Activated CD8-positive, alpha-beta memory T cell treated with anti-CD3 and anti-CD28 coated beads for 1 hour (primary cell): ENCODE measurements around the gene GABRD.

Experiments used
- DNase-seq, 2 donors: peaks; one replicate each; pipeline ENCODE4 v3.0.0-alpha.2; 2020; ENCODE audit warnings: low read depth in 1 of 2; ENCODE audit errors: extremely low read depth in 1 of 2

Gene GABRD

DNA sequence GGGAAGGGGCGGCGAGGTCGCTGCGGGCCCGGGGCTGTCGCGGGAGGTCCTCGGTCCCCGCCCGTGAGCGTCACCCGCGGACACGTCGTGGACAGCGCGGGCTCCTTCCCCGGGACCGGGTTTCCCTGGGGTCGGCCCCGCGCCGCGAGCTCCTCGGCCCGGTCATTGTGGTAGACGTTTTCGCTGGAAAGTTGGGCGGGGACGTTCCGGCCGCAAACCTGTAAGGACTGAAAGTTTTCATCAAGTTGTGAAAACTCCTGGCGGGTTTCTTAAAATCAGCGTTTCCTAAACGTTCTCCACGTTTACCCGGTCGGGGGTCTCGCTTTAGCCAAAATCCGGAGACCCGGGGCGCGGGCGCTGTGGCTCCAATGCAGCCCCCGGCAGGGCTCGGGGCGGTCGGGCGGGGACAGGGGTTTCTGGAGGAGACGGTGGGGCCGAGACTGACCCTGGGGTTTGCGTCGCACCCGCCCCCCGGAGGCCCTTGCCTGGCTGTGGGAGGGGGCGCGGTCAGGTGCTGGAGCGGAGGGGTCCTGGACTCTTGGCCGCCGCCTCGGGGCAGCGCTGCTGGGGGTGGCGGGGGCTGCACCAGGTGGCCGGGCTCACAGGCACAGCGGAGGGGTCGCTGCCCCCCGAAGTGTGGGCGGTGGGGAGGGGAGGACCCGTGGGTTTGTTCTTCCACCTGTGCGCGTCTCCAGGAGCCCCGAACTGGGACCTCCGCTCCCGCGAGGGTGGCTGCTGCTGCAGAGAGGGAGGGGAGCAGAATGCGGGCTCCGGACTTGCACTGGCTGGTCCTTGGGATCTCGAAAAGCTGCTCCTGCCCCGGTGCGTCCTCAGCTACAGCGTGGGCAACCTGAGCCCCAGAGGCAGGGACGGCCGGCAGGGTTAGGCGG is 31.9 kb downstream of the GABRD start:
- DNase-seq: no peak

DNA sequence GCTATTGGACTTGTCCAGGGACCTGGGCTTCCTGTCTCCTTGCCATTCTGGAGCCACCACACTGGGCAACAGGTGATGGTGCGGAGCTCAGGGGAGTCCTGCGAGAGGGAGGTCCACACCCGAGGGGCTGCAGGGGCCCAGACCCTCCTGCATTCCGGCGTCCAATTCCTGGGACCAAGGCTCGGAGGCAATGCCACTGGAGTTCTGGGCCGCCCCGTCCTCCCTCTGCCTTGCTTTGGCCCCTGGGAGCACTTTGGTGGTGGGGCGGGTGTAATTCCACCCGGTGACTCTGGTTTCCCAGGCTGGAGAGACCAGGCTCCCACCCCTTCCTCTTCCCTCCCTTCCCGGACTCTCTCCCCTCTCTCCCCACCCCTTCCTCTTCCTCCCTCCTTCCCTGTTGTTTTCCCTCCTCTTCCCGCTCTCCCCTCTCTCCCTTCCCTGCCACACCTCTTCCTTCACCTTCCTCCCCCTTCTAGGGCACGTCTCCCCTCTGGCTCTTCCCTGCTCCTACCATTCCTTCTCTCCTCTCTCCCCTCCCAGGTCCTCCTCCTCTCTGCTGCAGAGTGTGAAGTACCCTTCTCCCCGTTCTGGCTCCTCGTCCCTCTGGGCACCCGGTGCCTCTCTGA is 33.0 kb downstream of the GABRD start:
- no peak for DNase-seq

DNA sequence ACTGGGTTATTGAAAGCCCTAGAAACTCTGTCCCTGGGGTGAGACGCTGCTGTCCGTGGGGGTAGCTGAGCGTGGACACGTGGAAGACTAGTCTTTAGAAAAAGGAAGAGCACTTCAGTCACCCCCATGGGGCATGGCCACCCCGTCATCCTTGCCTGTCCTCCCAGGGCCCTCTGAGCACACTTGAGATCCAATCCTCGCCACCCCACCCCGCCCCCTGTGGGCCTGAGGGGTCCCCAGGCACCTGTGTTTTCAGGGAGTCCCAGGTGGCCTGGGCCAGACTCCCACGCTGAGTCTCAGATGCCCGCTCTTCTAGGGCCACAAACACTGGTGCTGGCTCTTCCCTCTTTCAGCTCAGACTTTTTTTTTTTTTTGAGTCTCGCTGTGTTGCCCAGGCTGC is 33.6 kb downstream of the GABRD start:
- no peak for DNase-seq

DNA sequence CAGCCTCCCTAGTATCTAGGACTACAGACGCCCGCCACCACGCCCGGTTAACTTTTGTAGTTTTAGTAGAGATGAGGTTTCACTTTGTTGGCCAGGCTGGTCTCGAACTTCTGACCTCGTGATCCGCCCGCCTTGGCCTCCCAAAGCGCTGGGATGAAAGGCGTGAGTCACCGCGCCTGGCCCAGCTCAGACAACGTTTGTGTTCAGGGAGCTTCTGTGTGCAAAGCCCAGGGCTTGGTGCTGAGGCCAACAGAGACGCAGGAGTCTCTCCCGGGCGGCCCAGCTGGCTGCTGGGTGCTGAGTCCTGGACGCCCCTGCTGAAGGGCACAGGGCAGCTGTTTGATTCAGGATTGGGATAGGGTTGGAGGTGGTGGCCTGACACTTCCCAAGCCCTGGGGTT is 34.1 kb downstream of the GABRD start:
- DNase-seq: no peak

DNA sequence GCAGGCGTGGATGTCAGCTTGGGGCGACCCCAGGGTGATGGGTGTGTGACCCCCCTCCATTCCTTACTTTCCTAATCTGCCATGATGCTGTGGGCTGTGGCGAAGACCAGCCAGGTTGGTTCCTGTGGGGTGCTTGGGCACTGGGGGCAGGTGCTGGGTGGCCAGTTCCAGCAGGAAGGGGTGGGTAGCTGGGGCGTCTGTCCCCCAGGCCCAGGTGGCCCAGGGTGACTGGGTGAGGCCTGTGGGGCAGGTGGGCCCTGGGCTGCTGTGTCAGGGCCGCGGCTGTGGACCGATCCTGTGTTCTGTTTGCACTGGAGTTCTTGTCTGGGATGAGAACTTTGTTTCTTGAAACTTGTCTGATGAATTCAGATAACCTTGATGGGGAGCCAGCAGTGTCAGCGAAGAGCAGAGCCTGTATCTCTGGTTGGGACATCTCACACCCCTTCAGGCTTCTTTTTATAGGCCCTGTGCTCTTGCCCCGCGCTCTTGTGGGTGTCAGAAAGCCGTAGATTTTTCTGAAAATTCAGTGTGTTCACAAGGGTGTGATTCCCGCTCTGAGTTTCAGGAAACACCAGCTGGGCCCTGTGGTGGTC is 34.7 kb downstream of the GABRD start:
- DNase-seq: no peak

DNA sequence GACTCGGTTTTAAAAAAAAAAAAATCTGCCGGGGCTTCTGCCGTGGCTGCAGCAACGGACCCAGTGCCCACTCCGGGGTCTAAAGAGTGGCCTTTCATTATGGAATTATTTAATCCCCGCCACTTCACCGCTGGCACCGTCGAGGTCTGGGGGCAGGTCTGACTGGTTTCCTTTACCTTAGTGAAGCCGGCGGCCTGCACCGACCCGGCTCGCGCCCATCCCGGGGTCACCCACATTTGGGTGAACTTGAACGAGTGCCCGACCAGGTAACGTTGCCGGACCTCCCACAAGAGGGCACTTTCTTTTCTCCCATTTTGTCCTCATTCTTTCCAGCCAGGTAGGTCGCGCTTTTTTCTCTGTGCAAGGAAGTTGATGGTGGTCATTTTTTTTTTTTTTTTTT is 35.4 kb downstream of the GABRD start:
- no peak for DNase-seq

DNA sequence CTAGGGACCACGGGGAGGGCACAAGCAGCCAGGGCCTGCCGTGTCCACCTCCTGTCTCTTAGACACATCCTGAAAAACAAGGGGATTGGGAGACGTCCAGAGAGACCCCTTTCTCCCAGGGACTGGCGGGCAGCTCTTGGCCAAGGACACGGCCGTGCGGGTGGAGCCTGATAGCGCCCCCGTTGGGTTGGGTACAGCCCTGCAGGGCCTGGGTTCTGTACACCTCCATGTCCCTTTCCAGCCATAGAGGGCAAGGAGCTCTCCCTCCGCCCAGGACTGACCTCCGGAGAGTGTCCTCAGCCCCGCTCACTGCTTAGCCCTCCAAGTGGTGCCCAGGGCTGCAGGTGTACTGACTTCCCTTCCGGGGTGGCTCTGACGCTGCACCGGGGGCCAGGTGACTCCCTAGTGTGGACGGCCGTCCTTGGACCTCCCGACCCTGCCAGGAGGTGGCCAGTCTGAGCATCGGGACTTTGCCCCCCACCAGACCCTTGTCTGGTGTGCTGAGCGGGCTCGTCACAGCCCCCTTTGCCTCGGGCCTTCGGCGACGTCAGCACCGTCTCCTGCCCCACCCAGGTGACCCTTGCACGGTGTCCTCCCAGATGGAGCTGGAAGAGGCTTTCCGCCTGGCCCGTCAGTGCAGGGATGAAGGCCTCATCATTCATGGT is 36.9 kb downstream of the GABRD start:
- no peak for DNase-seq

DNA sequence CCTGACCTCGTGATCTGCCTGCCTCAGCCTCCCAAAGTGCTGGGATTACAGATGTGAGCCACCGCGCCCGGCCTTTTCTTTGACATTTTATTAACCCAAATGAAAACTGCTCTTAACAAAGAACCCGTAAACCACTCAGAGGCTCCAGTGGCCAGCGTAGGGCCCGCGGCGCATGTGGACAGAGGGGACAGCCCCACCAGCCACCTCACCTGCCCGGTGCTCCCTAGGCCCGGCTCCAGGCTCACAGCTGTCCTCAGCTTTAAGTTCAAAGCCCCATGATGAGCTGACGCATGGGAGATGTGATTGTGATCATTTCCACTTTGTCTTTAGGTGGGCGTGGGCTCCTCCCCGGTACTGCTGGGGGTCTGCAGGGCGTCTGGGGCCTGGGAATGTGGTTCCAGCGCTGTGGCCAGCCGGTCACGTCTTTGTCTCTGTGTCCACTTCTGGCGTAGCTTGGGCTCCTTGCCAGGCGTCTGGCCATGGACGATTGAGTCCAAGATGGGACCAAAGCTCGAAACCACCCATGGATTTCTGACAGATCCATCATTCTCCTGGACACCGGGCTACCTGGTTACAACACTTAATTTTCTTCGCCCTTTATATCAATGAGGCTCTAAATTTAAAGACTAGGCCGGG is 37.9 kb downstream of the GABRD start:
- no peak for DNase-seq

DNA sequence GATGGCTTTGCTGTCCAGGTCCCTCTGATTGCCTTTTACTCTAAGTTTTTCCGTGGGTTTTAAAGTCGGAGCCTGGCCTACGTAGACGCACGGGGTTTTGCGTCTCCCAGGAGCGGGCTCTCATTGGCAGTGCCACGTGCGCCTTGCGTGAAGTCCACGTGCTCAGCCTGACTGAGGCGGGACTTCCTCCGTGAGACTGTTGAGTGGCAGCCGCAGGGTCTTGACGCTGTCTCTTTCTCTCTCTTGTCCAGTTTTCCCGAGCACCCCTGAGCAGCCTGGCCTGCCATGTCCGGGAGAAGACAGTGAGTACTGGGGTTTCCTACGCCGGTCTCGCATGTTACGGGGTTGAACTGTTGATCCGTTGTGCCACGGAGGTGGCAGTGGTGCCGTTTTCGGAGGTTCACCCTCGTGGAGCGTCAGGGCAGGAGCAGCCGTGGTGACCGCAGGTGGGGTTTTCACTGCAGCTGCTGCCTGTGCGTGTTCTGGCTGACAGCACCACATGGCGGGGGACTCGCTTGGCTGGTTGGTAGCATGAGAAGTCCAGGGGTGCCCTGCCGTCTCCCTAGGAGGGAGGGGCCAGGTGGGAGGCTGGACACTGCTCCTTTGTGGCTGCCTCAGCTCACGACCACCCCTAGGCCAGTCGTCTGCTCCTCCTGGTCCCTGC is 40.3 kb downstream of the GABRD start:
- DNase-seq: no peak

DNA sequence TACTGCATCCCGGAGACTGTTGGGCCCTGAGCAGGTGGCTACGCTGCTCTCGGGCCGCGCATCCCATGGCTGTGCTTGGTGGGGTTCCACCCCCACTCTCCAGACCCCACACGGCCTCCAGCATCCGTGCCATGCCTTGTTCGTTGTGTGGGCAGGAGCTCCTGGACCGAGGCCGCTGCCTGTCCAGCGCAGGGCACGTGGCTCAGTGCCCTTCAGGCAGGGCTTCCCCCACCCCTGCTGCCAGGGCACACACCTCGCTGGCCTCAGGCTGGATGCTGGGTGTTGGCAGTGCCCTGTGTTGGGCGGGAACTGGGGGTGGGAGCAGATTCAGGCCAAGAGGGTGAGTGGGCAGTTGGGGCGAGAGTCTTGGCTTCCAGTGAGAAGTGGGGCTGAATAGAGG is 40.9 kb downstream of the GABRD start:
- no peak for DNase-seq

DNA sequence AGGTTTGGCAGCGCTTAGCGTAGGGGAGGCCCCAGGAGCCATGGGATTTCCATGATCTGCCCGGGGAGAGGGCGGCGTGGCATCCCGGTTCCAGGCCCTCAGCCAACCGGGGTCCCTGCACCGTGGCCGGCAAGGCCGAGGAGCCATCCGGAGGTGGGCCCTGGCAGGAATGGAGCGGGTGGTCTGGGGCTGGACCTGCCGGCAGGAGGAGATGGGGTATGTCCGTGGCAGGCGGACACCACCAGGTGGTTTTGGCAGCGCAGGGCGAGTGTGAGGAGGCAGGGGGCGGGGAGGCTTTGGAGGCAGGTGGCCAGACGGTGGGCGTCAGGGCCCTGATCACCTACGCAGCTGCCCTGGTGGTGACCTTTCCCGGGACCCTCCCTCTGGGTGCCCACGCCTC is 41.4 kb downstream of the GABRD start:
- DNase-seq: no peak

DNA sequence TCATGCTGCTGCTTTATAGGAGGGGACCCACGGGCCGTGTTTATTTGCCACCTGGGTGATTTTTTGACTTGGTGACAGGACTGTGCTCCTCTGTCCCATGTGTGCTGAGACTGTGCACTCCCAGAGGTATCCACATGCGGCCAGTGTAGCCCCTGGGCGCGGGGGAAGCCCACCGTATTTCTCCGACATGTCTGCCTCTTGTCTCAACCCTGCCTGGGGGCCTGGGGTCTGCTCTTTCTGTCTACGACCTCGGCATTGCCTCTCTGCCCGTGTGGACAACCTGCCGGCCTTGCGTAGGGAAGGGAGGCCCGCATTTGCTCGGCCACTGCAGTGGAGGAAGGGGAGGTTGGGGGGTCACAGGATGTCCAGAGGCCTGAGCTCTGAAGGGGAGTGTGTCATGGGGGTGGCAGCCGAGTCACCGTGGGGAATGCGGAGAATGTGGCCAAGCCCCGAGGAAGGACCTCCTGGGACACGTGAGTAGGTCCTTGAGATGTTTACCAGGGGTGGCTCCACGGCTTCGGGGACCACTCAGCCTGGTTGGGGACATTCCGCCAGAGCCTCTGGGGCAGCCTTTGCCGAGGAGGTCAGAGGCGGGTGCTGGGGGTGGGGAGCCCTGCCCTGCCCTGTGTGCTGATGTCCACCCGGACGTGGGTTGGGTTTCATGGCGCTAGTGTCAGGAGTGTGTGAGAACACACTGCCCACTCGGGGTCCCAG is 42.1 kb downstream of the GABRD start:
- DNase-seq: no peak

DNA sequence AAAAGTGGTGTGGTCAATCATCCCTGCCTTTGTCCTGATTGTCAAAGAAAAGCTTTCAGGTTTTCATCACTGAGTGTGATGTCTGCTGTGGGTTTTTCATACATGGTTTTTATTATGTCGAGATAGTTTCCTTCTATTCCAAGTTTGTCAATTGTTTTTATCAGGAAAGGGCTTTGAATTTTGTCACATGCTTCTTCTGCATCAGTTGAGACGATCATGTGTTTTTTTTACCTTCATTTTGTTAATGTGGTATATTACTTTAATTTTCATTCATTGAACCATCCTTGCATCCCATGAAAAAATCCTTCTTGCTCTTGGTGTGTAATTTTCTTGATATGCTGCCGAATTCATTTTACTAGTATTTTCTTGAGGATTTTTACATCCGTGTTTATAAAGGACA is 46.6 kb downstream of the GABRD start:
- DNase-seq: no peak

DNA sequence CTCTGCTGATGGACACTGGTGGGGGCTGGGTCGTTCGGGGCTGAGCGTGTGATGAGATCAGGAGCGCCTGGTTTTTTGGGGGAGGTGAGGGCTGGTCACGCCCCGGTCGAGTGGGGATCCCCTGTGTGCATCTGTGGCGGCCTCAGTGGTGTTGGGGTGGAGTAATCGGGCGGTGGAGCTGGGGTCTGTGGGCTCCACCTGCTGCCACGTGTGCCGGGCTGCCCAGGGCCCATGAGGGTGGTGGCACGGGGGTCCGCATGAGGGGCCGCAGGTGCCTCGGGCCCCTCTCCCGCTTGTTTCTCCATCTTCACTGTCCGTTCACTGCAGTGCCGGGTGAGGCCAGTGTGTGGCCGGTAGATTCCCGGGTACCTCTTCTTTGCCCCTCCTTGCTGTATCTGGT is 48.2 kb downstream of the GABRD start:
- no peak for DNase-seq

DNA sequence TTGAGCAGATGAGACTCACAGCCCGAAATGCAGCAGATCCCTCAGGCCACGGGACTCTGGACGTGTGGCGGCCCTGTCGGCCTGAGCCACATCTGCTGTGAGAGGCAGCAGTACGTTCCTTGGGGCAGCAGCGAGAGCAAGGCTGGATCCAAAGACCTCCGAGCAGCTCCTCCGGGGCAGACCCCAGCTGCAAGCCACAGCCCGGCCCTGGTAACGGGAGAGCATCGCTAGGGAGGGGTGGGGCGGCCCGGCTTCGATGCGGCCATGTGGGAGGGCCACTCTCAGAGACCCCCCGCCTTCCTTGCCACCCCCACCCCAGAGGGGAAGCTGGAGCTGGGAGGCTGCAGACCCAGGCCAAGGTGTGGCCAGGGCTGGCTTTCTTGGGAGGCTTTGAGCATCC is 48.8 kb downstream of the GABRD start:
- no peak for DNase-seq

DNA sequence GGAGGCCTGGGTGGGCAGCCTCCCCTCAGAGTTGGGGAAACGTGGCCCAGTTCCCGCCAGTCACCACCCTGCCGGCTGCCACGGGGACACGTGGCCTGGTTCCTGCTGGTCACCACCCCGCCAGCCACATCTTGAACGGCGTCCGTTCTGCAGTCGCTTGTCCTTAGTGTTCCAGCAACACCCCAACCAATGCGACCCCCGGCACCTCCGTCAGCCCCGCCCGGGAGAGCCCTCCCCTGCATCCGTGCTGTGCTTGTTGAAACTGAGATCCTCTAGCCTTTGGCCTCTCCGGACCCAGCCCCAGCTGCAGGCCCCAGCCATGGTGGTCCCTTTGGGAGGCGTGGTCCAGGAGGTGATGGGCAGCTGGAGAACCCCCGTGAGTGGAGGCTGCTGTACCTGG is 49.8 kb downstream of the GABRD start:
- DNase-seq: no peak

DNA sequence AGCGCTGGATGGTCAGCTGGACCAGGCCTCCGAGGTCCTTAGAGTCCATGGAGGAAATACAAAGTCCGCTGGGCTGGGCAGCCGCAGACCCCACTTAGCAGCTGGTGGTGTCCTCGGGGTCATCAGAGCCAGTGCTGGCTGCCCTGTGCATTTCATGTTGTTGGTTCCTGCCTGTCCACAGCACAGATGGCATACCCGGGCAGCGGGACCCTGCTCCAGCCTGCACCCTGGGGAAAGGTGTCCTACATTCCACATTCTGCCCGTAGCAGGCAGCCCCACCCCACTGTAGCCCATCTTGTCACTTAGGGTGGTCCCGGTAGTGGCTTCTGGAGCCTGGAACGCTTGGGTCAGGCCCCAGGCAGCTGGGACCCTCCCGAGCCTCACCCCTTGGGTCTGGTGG is 50.9 kb downstream of the GABRD start:
- DNase-seq: no peak

DNA sequence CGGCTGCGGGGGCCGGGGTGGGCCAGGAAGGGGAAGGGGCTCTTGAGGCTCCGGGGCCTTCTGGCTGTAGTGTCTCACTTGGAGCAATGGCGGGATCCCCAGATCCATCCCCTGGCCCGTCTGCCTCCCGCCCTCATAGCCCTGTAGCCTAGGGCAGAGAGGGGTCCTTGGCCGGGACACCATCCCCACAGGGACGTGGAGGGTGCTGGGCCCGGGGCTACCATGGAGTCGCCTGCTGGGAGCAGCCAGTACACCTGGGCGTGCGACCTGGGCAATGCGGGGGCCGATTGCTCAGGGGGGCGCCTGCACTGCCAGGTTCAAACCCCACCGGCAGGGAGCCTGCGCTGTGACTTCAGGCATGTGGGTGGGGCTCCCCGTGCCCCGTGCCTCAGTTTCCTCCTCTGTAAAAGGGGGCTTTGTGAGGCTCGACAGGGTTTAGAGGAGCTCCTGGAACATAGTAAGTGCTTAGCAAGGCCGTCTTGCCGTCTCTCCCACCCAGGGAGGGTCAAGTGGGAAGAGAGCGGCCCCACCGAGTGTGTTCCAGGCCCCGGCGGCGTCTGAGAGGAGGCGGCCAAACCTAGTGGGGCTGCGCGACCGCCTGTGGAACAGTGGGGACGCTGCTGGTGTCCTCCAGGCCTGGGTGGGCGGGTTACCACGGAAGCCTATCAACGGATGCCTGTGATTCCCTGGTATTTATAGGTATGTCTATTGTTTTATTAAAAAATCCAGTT is 51.8 kb downstream of the GABRD start:
- DNase-seq: no peak

DNA sequence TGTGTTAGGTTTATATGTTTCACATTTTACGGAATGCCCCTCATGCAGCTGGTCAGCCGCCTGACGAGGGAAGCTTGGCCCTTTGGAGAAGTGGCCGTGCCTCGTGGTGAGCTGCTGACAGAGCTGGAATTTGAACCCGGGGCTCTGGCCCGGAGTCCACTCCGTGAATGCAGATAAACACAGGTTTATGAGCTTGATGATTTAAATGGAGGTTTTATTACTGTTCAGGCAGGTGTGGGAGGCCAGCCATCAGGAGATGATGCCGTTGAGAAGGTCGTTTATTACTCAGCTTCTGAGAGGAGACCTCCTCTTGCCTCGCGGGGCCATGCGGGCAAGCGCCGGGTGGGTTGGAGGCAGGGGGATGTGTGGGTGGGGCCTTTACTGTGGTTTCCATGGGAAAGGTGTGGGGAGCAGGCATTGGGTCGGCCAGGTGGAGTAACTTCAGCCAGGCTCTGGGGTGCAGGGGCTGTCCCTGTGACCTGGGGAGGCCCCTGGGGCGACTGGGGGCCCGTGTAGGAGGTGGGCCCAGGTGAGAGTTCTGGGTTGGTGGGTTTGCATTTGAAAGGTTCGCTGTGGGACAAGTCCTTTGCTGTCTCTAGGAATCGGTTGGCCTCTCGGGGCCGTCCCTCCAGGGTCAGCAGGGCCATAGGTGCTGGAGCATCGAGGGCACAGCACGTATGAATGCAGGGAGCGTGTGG is 53.1 kb downstream of the GABRD start:
- no peak for DNase-seq
